Medulla oblongata (tissue), 1 donor: Measurements from ENCODE around the gene JARID2.

Experiments used
- DNase-seq: peaks from one replicate; pipeline ENCODE4 v3.0.0-alpha.2; 2015; ENCODE audit errors: extremely low spot score

JARID2 gene

GRCh38 chr6:15355683-15356099 is 109.8 kb downstream of the JARID2 start:
- no peak for DNase-seq

- DNase-seq, result no peak
Observed at GRCh38 chr6:15356179-15356578, 110.3 kb downstream of the JARID2 start.

GRCh38 chr6:15356937-15357336 is 111.1 kb downstream of the JARID2 start:
- no peak for DNase-seq

GRCh38 chr6:15357782-15358181 is 111.9 kb downstream of the JARID2 start:
- no peak for DNase-seq

- no peak for DNase-seq
Observed at GRCh38 chr6:15358579-15359327, 112.9 kb downstream of the JARID2 start.

GRCh38 chr6:15359335-15359862 is 113.5 kb downstream of the JARID2 start:
- no peak for DNase-seq

GRCh38 chr6:15360300-15360699 is 114.4 kb downstream of the JARID2 start:
- no peak for DNase-seq

GRCh38 chr6:15361197-15361596 is 115.3 kb downstream of the JARID2 start:
- DNase-seq, result no peak

GRCh38 chr6:15362274-15363160 is 116.6 kb downstream of the JARID2 start:
- DNase-seq, result no peak

- DNase-seq, result no peak
Observed at GRCh38 chr6:15363164-15363522, 117.3 kb downstream of the JARID2 start.

GRCh38 chr6:15363523-15364400 is 117.9 kb downstream of the JARID2 start:
- DNase-seq, result peak; percentile 50

- no peak for DNase-seq
Observed at GRCh38 chr6:15364401-15365037, 118.7 kb downstream of the JARID2 start.

GRCh38 chr6:15365273-15365687 is 119.4 kb downstream of the JARID2 start:
- peak; percentile 82 for DNase-seq

- no peak for DNase-seq
Observed at GRCh38 chr6:15366003-15366535, 120.2 kb downstream of the JARID2 start.

- no peak for DNase-seq
Observed at GRCh38 chr6:15366879-15367278, 121.0 kb downstream of the JARID2 start.

- DNase-seq, result peak; percentile 71
Observed at GRCh38 chr6:15368186-15368585, 122.3 kb downstream of the JARID2 start.

GRCh38 chr6:15368873-15369272 is 123.0 kb downstream of the JARID2 start:
- no peak for DNase-seq

GRCh38 chr6:15369838-15370237 is 124.0 kb downstream of the JARID2 start:
- no peak for DNase-seq

GRCh38 chr6:15370733-15371671 is 125.1 kb downstream of the JARID2 start:
- no peak for DNase-seq

GRCh38 chr6:15372932-15373331 is 127.1 kb downstream of the JARID2 start:
- DNase-seq, result no peak
